AG09309 (cell line): ENCODE data around the gene ESRRG.

Source experiments
- DNase-seq: peaks from one replicate; pipeline ENCODE4 v3.0.0-alpha.2; 2010; ENCODE audit warnings: low read depth
- H3K4me3 ChIP-seq: 2 replicates; pipeline ENCODE4 v1.5.1; 2011; ENCODE audit warnings: mild to moderate bottlenecking, low read depth, low read length, moderate library complexity; ENCODE audit not compliant: control insufficient read depth
- CTCF ChIP-seq: IDR thresholded peaks from 2 replicates; pipeline ENCODE4 v1.5.1; 2011; ENCODE audit warnings: mild to moderate bottlenecking, low read depth, low read length, inconsistent platforms; ENCODE audit not compliant: insufficient read depth, control insufficient read depth; ENCODE audit errors: missing control alignments

ESRRG gene

GRCh38 chr1:216518844-216519627 is 204.2 kb downstream of the ESRRG start:
- H3K4me3 ChIP-seq: no peak overlapping the region
- no peak for DNase-seq

GRCh38 chr1:216502528-216503162 is 220.6 kb downstream of the ESRRG start:
- TF ChIP-seq CTCF: no peak
- DNase-seq: no peak
- no peak overlapping the region for H3K4me3 ChIP-seq

More at GRCh38 chr1:216518844-216519627, 204.2 kb downstream of the ESRRG start:
- TF ChIP-seq CTCF: no peak

- H3K4me3 ChIP-seq: no peak overlapping the region
- no peak for TF ChIP-seq CTCF
- no peak for DNase-seq
Measured at GRCh38 chr1:216500273-216500967, 222.8 kb downstream of the ESRRG start.

GRCh38 chr1:216499581-216500272 is 223.5 kb downstream of the ESRRG start:
- no peak for DNase-seq
- TF ChIP-seq CTCF: no peak
- H3K4me3 ChIP-seq: no peak overlapping the region

- no peak for TF ChIP-seq CTCF
- no peak for DNase-seq
- H3K4me3 ChIP-seq: no peak overlapping the region
Measured at GRCh38 chr1:216498277-216498676, 225.0 kb downstream of the ESRRG start.

GRCh38 chr1:216485042-216485441 is 238.2 kb downstream of the ESRRG start:
- no peak for DNase-seq
- no peak overlapping the region for H3K4me3 ChIP-seq
- TF ChIP-seq CTCF: no peak
